ENCODE results near the gene BCL11B.

Gene BCL11B

GRCh38 chr14:99254328-99255009, 17.5 kb downstream of the BCL11B start:
- TF ChIP-seq, protein P1, sequence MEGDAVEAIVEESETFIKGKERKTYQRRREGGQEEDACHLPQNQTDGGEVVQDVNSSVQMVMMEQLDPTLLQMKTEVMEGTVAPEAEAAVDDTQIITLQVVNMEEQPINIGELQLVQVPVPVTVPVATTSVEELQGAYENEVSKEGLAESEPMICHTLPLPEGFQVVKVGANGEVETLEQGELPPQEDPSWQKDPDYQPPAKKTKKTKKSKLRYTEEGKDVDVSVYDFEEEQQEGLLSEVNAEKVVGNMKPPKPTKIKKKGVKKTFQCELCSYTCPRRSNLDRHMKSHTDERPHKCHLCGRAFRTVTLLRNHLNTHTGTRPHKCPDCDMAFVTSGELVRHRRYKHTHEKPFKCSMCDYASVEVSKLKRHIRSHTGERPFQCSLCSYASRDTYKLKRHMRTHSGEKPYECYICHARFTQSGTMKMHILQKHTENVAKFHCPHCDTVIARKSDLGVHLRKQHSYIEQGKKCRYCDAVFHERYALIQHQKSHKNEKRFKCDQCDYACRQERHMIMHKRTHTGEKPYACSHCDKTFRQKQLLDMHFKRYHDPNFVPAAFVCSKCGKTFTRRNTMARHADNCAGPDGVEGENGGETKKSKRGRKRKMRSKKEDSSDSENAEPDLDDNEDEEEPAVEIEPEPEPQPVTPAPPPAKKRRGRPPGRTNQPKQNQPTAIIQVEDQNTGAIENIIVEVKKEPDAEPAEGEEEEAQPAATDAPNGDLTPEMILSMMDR (IDR thresholded peaks at IDR 0.05; ENCODE audit: low read length, missing control alignments): no peak
- DNase-seq (ENCODE audit: low read depth): no peak
- no peak overlapping the region for H3K4me3 ChIP-seq (replicated peaks; ENCODE audit: low read depth, low read length)

GRCh38 chr14:99253890-99254289, 18.1 kb downstream of the BCL11B start:
- DNase-seq (ENCODE audit: low read depth): no peak
- TF ChIP-seq, protein P1 (IDR thresholded peaks at IDR 0.05; ENCODE audit: low read length, missing control alignments): no peak
- H3K4me3 ChIP-seq (replicated peaks; ENCODE audit: low read depth, low read length): no peak overlapping the region

DNA sequence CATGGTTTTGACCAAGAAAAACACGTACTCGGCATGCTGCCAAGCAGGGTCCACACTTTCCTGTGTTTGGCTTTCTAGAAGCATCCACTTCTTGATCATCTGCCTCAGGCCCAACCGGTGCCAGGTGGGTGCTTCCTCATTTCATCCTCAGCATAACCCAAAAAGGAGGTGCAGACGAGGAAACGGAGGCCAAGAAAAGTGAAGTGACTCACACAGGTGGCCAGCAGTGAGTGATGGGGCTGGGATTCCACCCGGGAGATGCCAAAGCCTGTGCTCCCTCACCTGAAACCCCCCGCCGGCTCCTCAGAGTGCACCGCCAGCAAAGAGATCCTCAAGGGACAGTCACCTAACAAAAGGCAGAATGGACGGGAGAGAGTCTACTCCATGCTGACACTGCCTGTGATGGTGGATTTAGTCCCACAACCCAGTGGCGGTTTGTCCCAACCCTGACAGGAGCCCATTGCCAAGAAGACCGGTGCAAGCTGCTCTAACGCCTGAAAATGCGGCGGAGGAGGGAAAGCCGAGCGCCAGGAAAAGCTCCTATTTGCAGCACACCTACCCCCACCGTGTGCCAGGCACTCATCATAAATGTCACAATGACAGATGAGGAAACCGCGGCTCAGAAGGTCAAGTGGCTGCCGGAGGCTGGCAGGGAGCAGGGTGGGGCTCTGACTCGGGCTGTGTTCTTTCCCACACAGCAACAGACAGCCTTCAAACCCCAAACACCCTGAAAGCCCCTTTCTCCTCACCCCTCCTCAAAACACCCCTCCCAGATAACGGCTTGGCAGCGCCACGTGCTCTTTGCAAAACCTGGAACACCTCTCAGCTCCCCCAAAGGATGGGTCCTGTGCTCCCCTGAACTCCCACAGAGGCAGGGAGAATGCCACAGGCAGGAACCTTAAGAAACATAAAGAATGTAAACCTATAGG, 18.8 kb downstream of the BCL11B start:
- TF ChIP-seq, protein P1 (IDR thresholded peaks at IDR 0.05; ENCODE audit: low read length, missing control alignments): no peak
- DNase-seq (ENCODE audit: low read depth): no peak
- no peak overlapping the region for H3K4me3 ChIP-seq (replicated peaks; ENCODE audit: low read depth, low read length)

DNA sequence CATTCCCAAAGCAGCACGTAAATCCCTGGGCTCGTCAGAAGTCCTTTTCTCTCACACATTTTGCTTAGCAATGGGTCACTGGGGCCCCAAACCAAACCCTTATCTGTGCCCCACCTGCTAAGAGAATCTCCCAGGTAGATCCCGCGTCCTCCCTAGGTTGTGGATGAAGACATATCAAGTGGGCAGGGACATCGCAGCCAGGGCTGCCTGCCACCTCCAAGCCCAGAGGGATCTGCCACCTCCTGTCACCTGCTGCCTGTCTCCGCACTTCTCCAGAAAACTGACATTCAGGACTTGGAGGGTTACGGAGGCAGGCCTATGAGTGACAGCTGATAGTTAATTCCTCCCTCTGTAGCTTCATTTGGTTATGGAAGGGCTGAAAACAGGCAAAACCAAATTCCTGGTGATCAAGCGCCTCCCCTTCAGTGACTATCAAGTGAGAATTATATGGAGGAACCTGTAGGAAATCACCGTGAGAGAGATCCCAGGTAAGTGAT, 19.5 kb downstream of the BCL11B start:
- TF ChIP-seq, protein P1 (IDR thresholded peaks at IDR 0.05; ENCODE audit: low read length, missing control alignments): no peak
- H3K4me3 ChIP-seq (replicated peaks; ENCODE audit: low read depth, low read length): no peak overlapping the region
- DNase-seq (ENCODE audit: low read depth): no peak

DNA sequence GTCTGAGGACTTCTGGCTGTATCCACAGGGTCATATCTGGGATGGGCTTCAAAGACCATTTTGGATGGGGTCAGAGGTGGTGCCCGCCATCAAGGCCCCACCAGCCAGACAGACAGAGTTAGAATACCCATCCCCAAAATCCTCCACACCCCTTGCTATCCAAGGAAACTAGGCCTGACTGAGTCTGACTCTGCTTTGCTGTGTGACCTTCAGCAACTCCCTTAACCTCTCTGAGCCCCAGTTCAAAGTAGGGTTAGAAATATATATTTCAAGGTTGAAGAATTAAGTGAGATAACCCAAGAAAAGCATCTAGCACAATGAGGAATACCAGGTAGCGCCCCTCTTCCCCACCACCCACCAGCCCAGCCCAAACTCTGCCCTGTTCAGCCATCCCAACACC, 20.3 kb downstream of the BCL11B start:
- no peak overlapping the region for H3K4me3 ChIP-seq (replicated peaks; ENCODE audit: low read depth, low read length)
- TF ChIP-seq, protein P1 (IDR thresholded peaks at IDR 0.05; ENCODE audit: low read length, missing control alignments): no peak
- DNase-seq (ENCODE audit: low read depth): no peak

- no peak overlapping the region for H3K4me3 ChIP-seq (replicated peaks; ENCODE audit: low read depth, low read length)
- TF ChIP-seq, protein P1 (IDR thresholded peaks at IDR 0.05; ENCODE audit: low read length, missing control alignments): no peak
- DNase-seq (ENCODE audit: low read depth): no peak
These were observed 21.3 kb downstream of the BCL11B start for GRCh38 chr14:99250636-99251208.
